Activated effector memory CD4-positive, alpha-beta T cell treated with Interleukin-2 at 50 U/mL for 16 hours (primary cell): Measurements from ENCODE around the gene WIZ.
A peak's percentile ranks its signal among the peaks of the same experiment; 100 is the strongest.
"Not testable (repeated sequence)": the region's sequence is repeated elsewhere in the genome, so short reads cannot be mapped to it uniquely, and the experiment has no call there.

Experiments
- DNase-seq: peaks from one replicate; pipeline ENCODE4 v3.0.0-alpha.2; 2020

WIZ gene

DNA sequence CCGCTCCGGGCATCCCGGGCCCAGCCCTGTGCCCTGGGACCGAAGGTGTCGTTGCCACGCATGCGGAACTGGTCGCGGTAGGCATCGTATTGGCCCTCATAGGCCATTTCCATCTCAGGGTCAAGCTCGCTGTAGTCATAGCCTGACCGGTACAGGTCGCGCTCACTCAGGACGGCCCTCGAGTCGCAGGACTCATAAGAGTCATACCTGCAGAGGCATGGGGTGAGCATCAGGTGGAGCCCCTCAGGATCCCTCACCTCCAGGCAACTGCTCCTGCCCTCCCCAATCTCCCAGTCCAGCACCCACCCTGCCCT lies 48.4 kb downstream of the WIZ start:
- no peak for DNase-seq

DNA sequence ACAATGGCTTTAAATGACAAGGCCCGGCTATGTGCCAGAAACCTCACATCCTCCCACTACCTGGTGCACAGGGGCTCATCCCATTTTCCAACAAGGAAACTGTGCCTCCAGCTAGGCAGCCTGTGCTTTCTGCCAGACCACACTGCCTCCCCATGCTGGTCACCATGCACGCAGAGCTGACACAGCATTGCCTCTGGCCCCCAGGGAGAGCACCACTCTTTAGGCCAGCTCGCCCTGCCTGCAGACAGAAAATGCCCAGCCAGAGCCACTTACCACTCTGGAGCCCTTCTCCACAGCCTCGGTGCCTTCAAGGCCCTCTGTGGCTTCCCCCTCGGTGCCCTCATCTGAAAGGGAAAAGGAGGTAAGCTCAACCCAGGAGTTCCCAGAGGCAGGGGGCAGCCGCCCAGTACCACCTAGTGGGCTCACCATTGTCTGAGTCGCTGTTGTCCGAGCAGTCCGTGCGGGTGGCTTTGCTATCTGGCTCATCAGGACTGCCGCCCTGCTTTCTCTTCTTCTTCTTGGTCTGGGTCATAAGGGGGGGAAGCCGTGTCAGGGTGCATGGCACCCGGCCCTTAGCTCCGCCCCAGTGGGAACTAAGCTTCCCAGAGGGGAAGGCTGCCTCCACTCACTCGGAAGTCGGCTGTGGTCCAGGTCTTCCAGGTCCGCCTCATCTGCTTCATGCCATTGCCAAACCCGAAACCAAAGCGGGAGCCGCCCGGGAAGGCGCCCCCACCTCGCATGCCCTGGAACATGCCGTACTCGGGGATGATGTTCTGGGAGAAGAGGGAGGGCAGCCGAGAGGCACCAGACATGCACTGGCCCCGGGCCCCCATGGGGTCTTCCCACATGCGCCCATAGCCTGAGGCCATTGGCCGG lies 49.0 kb downstream of the WIZ start:
- no peak for DNase-seq

DNA sequence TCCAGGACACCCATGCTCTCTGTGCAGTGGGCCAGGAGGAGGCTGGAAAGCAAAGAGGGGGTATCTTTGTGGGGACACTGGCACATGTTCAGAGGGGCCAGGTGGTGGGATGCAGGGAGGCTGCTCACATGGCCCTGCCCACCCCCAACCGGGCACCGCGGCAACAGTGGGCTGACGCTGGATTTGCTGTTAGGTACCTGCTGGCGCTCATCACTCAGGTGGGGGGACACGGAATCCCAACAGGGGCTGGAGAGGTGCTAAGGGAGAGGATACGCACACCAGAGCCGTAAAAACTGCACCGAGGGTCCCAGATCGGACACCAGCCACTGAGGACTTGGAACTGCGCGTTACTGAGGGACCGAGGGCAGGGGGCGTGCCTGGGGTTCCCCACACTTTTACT lies 50.1 kb downstream of the WIZ start:
- no peak for DNase-seq

DNA sequence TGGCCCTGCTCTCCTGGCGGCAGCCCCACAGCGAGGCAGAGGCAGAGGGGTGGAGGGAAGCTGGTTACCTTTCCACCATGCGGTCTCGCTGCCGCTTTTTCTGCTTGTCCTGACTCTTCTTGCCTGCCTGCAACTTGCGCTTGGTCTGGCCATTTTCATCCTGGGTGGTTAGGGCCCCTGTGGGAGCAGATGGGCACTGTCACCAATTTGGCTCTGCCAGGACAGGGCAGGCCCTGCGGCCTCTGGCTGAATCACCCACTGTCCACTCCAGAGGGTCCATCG lies 50.6 kb downstream of the WIZ start:
- no peak for DNase-seq

DNA sequence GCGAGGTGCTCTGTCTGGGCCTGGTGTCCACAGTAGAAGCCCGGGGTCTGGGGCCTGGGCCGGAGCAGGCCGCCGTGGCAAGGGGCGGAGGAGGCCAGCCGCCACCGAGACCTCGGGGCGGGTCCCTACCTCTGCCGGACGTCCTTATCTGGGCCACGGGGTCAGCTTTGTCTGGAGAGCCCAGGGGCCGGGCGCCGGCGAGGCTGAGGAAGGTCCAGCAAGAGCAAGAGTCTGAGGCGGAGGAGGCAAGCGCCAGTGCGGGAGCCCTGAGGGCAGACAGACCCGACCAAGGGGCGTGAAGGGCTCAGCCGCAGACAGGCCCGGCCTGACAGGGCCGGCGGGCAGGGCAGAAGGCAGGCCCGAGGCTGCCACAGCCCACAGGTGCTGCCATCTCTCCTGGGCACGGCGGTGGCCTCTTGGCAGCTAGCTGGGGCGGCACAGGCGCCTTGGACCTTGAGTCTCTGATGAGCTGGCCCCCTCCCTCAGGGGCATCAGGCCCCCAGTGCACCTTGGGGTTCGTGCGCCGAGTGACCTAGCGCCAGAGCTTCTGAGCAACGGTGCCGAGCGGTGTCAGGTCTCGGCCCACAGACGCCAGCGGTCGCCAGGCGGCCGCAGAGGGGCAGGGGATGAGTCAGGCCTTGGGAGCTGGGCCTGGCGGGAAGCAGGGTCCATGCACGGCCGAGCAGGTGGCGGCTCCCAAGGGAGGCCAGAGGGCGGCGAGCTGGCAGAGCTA lies 51.1 kb downstream of the WIZ start:
- DNase-seq = no peak

DNA sequence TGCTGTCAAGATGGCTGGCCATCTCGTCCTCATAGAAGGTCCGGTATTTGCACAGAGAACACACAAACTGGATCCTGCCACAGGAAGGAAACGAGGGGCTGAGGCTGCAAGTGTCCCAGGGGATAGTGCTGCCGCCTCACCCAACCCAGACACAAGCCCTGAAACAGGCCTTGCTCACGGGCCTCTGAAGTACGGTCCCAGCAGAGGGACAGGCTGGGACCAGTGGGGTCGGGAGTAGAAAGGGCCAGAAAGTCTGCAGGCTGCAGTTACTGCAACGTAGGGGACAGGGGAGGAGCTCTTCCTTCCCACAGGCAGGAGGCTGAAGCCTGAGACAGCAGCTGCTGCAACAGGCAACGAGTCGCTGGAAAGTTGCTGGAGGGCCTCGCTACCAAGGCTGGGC lies 52.0 kb downstream of the WIZ start:
- DNase-seq = no peak

DNA sequence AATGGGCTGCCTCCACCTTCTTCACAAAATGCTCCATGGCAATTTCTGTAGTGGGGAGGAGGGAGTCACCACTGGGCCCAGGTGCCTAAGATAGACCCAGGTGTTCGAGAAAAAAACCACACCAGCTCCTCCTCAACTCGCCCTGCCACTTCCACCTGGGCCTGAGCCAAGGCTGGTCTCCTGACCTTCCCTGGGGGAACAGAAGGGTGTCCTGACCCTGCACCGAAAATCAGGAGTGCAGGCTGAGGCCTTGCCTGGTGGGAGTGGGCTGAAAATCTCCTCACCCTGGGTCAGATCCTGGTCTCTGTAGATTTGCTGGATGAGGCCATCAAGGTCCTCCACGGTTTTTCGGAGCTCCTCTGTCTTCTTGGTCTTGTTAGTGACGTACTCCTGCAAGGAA lies 52.5 kb downstream of the WIZ start:
- no peak for DNase-seq

DNA sequence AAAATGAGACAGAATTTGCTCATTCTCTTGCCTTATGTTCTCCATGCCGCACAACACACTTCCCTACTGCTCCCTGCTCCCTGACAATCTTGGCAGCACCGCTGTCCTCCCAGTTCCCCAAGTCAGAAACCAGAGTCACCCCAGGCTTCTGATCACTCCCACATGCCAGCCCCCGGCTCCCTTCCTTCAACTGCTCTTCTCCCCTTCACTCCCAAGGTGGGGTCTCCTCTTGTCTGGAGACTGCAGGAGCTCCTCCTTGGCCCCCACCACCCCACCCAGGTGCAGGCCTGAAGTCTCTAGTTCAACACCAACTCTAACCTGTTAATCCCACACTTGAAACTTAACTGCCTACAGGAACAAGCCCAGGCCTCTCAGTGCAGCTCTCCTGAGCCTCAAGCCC lies 53.3 kb downstream of the WIZ start:
- DNase-seq = no peak

DNA sequence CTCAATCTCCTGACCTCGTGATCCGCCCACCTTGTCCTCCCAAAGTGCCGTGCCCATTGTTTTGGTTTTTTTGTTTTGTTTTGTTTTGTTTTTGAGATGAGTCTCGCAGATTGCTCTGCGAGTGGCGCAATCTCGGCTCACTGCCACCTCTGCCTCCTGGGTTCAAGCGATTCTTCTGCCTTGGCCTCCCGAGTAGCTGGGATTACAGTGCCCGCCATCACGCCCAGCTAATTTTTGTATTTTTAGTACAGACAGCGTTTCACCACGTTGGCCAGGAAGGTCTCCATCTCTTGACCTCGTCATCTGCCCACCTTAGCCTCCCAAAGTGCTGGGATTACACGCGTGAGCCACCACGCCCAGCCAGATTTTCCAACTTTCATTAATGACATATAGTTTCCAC lies 54.5 kb downstream of the WIZ start:
- not testable (repeated sequence) for DNase-seq

DNA sequence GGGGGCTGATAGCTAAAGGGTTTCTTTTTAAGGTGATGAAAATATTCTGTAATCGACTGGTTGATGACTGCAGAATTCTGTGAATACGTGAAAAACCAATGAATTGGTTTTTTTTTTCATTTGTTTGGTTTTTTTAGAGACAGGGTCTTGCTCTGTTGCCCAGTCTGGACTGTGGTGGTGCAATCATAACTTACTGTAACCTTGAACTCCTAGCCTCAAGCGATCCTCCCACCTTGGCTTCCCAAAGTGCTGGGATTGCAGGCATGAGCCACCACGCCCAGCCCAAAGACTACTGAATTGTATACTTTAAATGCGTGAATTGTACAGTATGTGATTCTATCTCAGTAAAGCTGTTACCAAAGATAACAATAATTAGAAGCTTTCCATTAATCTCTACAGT lies 55.3 kb downstream of the WIZ start:
- no peak for DNase-seq

DNA sequence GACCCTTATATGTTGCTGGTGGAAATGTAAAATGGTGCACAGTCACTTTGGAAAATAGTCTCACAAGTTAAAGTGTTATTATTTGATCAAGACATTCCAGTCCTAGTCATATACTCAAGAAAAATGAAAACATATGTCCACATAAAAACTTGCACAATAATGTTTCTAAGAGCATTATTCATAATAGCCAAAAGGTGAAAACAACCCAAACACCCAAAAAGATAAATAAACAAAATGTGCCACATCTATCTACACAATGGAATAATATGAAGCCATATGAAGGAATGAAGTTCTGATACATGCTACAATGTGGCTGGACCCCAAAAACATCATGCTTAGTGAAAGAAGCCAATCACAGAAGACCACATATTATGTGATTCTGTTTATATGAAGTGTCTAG lies 55.8 kb downstream of the WIZ start:
- DNase-seq = no peak

DNA sequence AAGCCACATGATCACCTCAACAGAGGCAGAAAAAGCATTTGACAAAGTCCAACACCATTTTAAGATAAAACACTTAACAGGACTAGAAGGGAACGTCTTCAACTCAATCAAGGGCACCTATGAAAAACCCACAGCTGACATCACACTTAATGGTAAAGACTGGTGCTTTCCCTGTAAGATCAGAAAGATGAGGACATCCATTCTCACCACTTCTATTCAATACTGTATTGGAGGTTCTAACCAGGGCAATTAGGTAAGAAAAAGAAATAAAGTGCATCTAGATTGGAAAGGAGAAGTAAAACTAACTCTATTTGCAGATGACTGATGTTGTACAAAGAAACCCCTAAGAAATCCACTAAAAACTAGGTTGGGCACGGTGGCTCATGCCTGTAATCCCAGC lies 58.9 kb downstream of the WIZ start:
- no peak for DNase-seq

DNA sequence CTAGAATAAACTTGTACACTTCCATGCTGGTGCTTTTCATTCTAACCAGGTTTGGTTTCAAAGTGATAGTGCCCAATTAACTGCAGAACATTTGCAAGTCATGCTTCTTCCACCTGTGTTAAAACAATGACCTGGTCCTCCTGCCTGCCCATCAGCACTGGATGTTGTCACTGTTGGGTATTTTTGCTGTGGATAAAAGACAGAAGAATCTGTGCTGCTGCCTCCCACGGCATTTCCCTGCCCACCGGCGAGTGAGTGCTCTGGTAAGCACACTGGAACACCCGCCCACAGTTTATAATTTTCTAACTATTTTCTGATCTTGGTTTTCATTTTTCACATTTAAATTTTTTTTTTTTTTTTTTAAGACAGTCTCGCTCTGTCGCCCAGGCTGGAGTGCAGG lies 67.9 kb downstream of the WIZ start:
- no peak for DNase-seq

DNA sequence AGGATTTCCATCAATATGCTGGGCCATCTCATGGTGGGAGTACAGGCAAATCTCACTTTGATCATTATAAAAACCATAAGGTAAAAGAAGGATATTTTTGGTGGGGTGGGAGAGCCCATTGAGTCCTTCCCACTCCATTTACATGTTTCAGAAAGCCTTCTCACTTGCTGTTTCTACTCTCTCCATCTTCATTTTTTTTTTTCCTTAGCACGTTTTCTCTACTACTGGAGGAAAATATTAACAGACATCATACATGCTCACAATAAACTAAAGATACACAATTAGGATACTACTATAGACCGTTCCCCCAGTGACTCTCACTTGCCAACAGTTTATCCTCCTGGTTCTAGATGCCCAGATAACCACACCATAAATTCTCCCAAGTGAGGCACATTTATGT lies 68.3 kb downstream of the WIZ start:
- no peak for DNase-seq

DNA sequence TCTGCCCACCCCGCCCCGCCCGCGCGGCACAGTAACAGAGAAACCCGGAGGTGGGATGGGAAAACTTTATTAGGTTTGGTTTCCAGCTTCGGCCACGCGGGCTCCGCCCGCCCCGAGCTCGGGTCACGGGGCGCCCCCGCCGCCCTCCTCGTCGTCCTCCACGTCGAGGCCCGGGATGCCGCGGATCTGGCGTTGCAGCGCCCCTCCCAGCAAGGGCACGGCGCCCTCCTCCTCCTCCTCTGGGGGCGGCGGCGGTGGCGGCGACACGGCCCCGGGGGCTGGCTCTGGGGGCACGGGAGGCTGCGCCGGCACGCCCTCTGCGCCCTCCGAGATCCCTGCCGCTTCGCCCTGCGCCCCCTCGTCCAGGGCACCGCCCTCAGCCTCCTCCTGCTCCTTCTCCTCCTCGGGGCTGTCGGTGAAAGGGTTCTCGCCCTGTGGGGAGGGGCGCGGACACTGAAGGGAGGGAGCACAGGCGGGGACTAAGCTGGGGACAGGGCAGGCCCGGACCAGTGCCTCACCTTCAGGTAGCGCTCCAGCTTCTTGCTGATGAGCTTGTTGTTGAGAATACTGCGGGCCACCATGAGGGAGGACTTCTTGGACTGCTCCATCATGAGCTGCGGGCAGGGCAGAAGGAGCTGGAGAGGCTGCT lies 69.6 kb downstream of the WIZ start:
- DNase-seq = no peak

DNA sequence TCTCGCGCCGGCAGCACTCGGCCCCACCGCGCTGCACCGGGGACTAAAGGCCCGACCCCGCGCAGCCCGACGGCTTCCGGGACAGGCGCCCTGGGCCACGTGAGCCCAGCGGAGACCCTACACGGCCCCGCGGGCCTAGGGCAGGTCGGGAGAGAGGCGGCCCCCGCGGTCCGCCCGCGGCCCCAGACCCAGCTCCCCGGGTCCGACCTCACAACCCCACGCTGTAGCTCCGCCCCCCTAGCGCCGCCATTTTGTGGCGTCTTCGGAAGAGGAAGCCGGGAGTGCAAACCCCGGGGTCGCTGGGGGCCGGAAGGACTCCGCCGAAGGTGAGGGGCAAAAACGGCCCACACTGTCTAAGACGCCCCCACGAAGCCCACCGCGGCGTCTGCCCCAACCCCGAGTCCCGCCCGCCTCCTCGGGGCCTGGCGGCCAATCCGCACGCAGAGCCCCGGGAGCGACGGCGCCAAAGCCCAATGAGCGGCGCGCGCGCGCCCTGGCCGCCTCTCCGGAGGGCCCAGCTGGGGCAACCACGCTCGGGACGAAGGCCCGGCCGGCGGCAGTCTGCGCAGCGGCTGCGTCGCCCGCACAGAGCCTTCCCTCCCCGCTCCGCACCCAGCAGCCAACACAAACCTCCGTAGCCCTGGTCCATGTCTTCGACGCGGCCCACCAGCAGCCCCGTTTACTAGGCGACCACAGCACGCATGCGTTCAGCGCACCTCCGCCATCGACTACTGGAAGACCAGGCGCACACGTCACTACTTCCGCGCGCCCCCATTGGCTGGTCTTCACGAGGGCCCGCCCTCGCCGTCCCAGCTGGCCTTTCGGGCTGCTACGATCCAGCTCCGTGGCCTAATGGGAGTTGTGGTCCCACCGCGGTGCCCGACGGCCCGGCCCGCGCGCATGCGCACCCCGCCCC lies 70.4 kb downstream of the WIZ start, which contains the start of gene AKAP8:
TSS of gene AKAP8 (minus strand) at position 705 of the 916 bp plus-strand sequence. CDS start at position 649, 56 bp downstream.
- peak; percentile 98 for DNase-seq

DNA sequence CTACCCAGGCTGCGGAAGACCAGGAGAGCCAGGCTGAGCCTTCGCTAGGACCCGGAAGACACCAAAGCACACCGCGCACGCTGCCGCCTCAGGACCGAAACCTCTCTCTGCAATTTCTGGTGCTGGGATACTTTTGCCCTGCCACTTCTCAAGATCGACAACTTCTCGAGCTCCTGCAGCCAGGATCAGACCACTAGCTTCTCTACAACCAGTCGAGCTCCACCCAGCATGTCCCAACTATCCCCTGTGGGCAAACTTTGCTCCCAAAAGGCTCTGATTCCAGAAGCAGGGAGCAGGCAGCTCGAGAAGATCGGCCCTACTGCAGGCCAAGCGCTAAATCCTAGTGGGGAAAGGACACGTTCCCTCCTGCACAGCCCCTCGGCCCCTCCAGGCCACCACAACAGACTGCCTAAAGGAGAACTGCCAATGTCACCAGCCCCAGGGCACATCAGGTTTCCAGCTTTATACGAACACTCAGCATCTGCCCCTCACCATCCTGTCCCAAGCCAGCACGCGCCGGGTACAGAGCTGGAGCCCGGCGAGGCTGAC lies 71.1 kb downstream of the WIZ start:
- peak; percentile 35 for DNase-seq

DNA sequence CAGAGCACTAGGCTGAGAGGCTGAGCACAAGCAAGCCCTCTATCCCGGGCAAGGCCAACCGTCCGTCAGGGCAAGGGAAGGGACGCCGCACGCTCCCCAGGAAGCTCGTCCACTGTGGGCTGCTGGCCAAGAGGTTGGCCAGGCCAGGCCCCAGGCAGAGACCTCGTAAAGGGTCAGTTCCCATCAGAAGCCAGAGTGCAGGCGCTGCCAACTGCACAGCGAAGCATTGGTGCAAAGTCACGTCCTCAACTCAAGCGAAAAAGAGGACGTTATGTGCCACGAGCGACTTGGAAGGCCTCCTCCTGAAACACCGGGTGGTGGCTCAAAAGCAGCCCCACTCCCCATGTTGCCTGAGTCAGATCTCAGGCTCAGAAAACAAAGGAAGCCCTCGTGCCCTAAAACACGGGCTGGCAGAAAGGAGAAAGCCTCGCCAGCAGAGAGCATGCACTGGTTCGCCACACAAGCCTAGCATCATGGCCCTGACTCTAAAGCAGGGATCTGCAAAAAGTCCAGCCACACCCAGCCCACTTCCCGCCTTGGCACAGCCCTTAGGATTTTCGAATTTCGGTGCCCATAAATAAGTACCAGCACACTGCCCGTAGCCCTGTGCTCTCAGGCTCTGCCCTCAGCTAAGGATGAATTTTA lies 74.8 kb downstream of the WIZ start:
- no peak for DNase-seq

DNA sequence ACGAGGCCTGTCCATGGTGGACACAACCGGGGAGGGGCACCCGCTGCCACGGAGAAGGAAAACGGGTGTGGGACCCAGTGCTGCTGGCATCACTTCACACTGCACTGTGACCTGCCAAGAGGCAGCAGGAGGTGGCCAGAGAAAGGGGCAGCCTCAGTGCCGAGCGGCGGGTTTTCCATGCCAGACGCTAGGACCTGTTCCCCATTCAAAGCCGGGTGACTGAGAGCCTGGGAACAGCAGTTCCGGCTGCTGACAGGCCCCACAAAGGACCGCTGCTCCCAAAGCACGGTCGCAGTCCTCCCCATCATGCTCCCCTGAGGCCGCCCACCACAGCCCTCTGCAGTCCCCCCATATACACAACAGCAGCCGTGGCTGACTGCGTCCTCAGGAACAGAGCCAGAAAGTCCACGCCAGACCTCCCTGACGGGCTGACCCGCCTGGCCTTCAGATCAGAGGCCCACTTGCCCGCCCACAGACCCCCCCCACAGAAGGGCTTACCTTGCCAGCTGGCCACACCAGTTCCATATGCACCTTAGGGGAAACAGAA lies 75.6 kb downstream of the WIZ start:
- DNase-seq = no peak

DNA sequence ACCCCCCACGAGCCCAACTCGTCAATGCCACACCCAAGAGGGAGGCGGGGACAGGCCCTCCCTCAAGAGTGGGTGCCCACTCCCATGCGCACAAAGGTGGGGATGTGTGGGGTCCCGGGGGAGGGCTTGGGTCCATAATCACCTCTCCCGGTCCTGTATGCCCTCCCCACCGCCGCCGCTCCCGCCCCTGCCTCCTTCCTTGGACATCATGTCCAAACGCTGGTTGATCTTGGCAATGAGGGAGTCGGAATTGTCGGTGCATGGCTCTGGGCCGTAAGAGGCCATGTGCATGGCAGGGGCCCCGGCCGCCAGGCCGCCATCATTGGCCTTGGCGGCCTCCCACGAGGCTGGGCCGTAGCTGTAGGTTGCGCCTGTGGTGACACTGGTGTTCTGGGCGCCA lies 76.1 kb downstream of the WIZ start:
- DNase-seq = no peak

DNA sequence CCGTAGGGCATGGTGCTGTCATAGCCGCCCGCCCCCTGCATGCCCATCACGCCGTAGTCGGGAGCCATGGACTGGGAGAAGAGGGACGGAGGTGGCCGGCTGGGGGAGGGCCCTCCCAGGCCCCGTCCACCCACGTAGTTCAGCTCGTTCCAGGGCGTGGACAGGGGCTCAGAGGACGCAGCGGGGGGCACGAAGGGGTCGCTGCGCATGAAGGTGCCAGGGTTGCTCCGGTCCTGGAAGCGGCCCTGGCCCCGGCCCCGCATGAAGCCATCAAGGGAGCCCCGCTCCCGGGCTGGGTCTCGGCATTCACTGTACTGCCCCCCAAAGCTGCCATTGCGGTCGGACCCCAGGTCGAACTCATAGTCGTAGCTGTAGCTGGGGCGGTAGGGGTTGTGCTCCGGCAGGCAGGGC lies 76.9 kb downstream of the WIZ start:
- no peak for DNase-seq

DNA sequence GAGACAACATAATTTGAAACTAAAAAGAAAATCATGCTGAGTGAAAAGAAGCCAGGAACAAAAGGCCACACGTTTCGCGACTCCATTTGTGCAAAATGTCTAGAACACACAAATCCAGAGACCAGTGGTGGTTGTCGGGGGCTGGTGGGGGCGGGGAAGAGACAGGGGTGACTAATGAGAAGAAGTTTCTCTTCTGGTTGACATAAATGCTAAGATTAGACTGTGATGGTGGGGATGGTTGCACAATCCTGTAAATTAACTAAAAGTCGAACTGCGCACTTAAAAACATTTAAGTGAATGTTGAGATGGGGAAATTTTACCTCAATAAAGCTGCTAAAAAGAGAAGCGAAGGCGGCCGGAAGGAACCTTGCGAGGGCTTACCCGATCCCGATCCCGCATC lies 77.3 kb downstream of the WIZ start:
- DNase-seq = no peak
